Measurements from ENCODE around the gene ALG3.

DNA sequence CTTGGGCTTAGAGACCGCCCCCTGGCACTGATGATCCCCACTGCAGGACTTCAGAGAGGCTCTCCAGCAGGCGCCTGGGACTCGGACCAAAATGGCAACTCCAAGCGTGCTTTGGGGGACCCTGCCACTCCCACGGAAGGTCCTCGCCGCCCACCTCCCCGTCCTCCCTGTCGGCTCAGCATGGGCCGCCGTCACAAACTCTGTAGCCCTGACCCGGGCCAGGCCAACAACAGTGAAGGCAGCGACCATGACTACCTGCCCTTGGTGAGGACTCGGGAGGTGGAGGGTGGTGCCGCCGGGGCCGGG lies 7.7 kb downstream of the ALG3 start:
- TF ChIP-seq, protein P1, sequence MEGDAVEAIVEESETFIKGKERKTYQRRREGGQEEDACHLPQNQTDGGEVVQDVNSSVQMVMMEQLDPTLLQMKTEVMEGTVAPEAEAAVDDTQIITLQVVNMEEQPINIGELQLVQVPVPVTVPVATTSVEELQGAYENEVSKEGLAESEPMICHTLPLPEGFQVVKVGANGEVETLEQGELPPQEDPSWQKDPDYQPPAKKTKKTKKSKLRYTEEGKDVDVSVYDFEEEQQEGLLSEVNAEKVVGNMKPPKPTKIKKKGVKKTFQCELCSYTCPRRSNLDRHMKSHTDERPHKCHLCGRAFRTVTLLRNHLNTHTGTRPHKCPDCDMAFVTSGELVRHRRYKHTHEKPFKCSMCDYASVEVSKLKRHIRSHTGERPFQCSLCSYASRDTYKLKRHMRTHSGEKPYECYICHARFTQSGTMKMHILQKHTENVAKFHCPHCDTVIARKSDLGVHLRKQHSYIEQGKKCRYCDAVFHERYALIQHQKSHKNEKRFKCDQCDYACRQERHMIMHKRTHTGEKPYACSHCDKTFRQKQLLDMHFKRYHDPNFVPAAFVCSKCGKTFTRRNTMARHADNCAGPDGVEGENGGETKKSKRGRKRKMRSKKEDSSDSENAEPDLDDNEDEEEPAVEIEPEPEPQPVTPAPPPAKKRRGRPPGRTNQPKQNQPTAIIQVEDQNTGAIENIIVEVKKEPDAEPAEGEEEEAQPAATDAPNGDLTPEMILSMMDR (IDR thresholded peaks at IDR 0.05; ENCODE audit: low read length): no peak
- TF ChIP-seq EZH2phosphoT487 (IDR thresholded peaks at IDR 0.05; ENCODE audit: low read length): no peak

Measured in MM.1S (cell line).